ENCODE results near the gene FBLN1. TPM values are rescaled to one million over a fixed set of nuclear protein-coding genes. Genes with fewer than 3 reads are reported as not detected.

Gene FBLN1
- total and polyA plus RNA-seq, 2 of the 8 experiments (the other 6 are each of a cell fraction or from before 2014, with no cell fraction given) = 159 to 168 TPM

GRCh38 chr22:45472426-45472825 lies 30.3 kb upstream of the FBLN1 start (continued):
- TF ChIP-seq USF2 (IDR thresholded peaks at IDR 0.05; ENCODE audit: low read length) (no peak), RFX5 (IDR thresholded peaks at IDR 0.05; ENCODE audit: borderline replicate concordance, low read depth, low read length) (no peak), HDAC2 (IDR thresholded peaks at IDR 0.05; ENCODE audit: borderline replicate concordance in 1 of 2, low read depth in 2 of 2, low read length in 2 of 2) (no peak), EZH2 (IDR thresholded peaks at IDR 0.05; ENCODE audit: low read depth, low read length, severe bottlenecking) (no peak), CTBP2 (IDR thresholded peaks at IDR 0.05; ENCODE audit: borderline replicate concordance, insufficient read depth, insufficient read length, low read length) (no peak), SP2 (IDR thresholded peaks at IDR 0.05; ENCODE audit: low read length) (no peak), FOSL1 (IDR thresholded peaks at IDR 0.05; ENCODE audit: insufficient read depth, low read depth, low read length) (no peak)

All from H1 (cell line).